NT2/D1 (cell line): ENCODE measurements around the gene ZNF773.
"Not testable (repeated sequence)": the region's sequence is repeated elsewhere in the genome, so short reads cannot be mapped to it uniquely, and the experiment has no call there.

Experiments used
- YY1 ChIP-seq: IDR thresholded peaks from 2 replicates; pipeline ENCODE4 v1.6.1; 2011; ENCODE audit not compliant: insufficient read length, insufficient read depth
- ZNF274 ChIP-seq: IDR thresholded peaks from 2 replicates; pipeline ENCODE4 v1.6.1; 2011; ENCODE audit warnings: mild to moderate bottlenecking, low read depth, low read length

- not testable (repeated sequence) for TF ChIP-seq ZNF274, YY1
These were observed at the start of gene ZNF773 for GRCh38 chr19:57499680-57500395.
